Karpas-422 (cell line): ENCODE measurements around the gene NECAB2. TPM values are rescaled to one million over a fixed set of nuclear protein-coding genes. Genes with fewer than 3 reads are reported as not detected.

Experiments
- DNase-seq: peaks from one replicate; pipeline ENCODE4 v3.0.0-alpha.2; 2015
- H2AFZ ChIP-seq: fragments of 200-600 bp; sonication (generic); 2 replicates; pipeline ENCODE4 v1.6.1; 2014; ENCODE audit warnings: antibody characterized with exemption, low read length, mixed read lengths
- H3K27ac ChIP-seq: fragments of 200-600 bp; sonication (generic); 2 replicates; pipeline ENCODE4 v1.5.1; 2014; ENCODE audit warnings: mild to moderate bottlenecking, low read length, moderate library complexity
- H3K27me3 ChIP-seq: fragments of 200-600 bp; sonication (generic); 2 replicates; pipeline ENCODE4 v1.6.1; 2014; ENCODE audit warnings: low read length, mixed read lengths
- H3K36me3 ChIP-seq: fragments of 200-600 bp; sonication (generic); 2 replicates; pipeline ENCODE4 v1.6.1; 2014; ENCODE audit warnings: low read length, mixed read lengths; ENCODE audit not compliant: insufficient read depth
- H3K4me1 ChIP-seq: fragments of 200-600 bp; sonication (generic); 2 replicates; pipeline ENCODE4 v1.6.1; 2014; ENCODE audit warnings: mild to moderate bottlenecking, low read length, mixed read lengths
- H3K4me2 ChIP-seq: fragments of 200-600 bp; sonication (generic); 2 replicates; pipeline ENCODE4 v1.6.1; 2014; ENCODE audit warnings: low read length, low read depth, mild to moderate bottlenecking; ENCODE audit not compliant: poor library complexity, severe bottlenecking
- H3K4me3 ChIP-seq: fragments of 200-600 bp; sonication (generic); 2 replicates; pipeline ENCODE4 v1.5.1; 2014; ENCODE audit warnings: mild to moderate bottlenecking, antibody characterized with exemption, low read length, mixed read lengths
- H3K79me2 ChIP-seq: fragments of 200-600 bp; sonication (generic); 2 replicates; pipeline ENCODE4 v1.6.1; 2014; ENCODE audit warnings: mild to moderate bottlenecking, low read length, mixed read lengths
- H3K9ac ChIP-seq: fragments of 200-600 bp; sonication (generic); 2 replicates; pipeline ENCODE4 v1.6.0; 2014; ENCODE audit warnings: low read length
- H3K9me2 ChIP-seq: fragments of 200-600 bp; sonication (generic), shearing (Covaris generic); replicated peaks from 2 replicates; pipeline ENCODE4 v1.6.0; 2014; ENCODE audit warnings: mild to moderate bottlenecking, low read length, moderate library complexity; ENCODE audit not compliant: insufficient read depth
- H3K9me3 ChIP-seq: fragments of 300-700, 200-600 bp; sonication (generic); 2 replicates; pipeline ENCODE4 v1.6.1; 2014; ENCODE audit warnings: low read length, mixed read lengths
- H4K20me1 ChIP-seq: fragments of 200-600 bp; sonication (generic); 2 replicates; pipeline ENCODE4 v1.6.1; 2014; ENCODE audit warnings: mild to moderate bottlenecking, antibody characterized with exemption, low read length, low read depth; ENCODE audit not compliant: insufficient read depth
- total RNA-seq: library from RNA; depleted of rRNA; stranded (reverse); fragments of >200 nt; shearing (Covaris generic); gene quantifications from 2 replicates; pipeline ENCODE4 v1.2.3, GENCODE V29; 2014; ENCODE audit warnings: low replicate concordance

Gene NECAB2
- total RNA-seq, 1 experiment from 2014 or later, result not detected

GRCh38 chr16:83928341-83929055 lies 39.5 kb upstream of the NECAB2 start:
- no peaks in the 10 kb centered on the region for H3K36me3 ChIP-seq
- no peaks in the 10 kb centered on the region for H3K79me2 ChIP-seq
- no peaks in the 10 kb centered on the region for H3K27me3 ChIP-seq
- no peaks in the 10 kb centered on the region for H3K9me2 ChIP-seq
- H3K4me1 ChIP-seq, result no peaks in the 10 kb centered on the region
- H3K9ac ChIP-seq, result no peak overlapping the region
- H4K20me1 ChIP-seq, result no peaks in the 10 kb centered on the region; the same call in 1 of the 2 replicates
- no peaks in the 10 kb centered on the region for H3K9me3 ChIP-seq
- H3K4me3 ChIP-seq, result no peak overlapping the region
- no peak for DNase-seq
- H3K4me2 ChIP-seq, result no peak overlapping the region
- H2AFZ ChIP-seq, result no peak overlapping the region
- no peak overlapping the region for H3K27ac ChIP-seq

GRCh38 chr16:83929811-83930555 lies 38.1 kb upstream of the NECAB2 start:
- Histone ChIP-seq H3K9me2 (no peaks in the 10 kb centered on the region), H3K4me3 (no peak overlapping the region), H3K79me2 (no peaks in the 10 kb centered on the region), H3K9me3 (no peaks in the 10 kb centered on the region), H3K27me3 (no peaks in the 10 kb centered on the region), H3K4me2 (no peak overlapping the region), H3K27ac (no peak overlapping the region), H4K20me1 (no peaks in the 10 kb centered on the region; the same call in 1 of the 2 replicates), H3K4me1 (no peaks in the 10 kb centered on the region), H2AFZ (no peak overlapping the region), H3K36me3 (no peaks in the 10 kb centered on the region), H3K9ac (no peak overlapping the region)
- DNase-seq, result no peak

- H4K20me1 ChIP-seq, result no peaks in the 10 kb centered on the region; the same call in 1 of the 2 replicates
- no peak overlapping the region for H3K27ac ChIP-seq
- no peaks in the 10 kb centered on the region for H3K36me3 ChIP-seq
- H3K4me3 ChIP-seq, result no peak overlapping the region
- no peaks in the 10 kb centered on the region for H3K4me1 ChIP-seq
- no peaks in the 10 kb centered on the region for H3K9me2 ChIP-seq
- H3K79me2 ChIP-seq, result no peaks in the 10 kb centered on the region
- H3K4me2 ChIP-seq, result no peak overlapping the region
- H2AFZ ChIP-seq, result no peak overlapping the region
- H3K9ac ChIP-seq, result no peak overlapping the region
- DNase-seq, result no peak
- H3K27me3 ChIP-seq, result no peaks in the 10 kb centered on the region
- H3K9me3 ChIP-seq, result no peaks in the 10 kb centered on the region
These were observed 37.1 kb upstream of the NECAB2 start for GRCh38 chr16:83930730-83931500.

GRCh38 chr16:83931556-83931955 lies 36.5 kb upstream of the NECAB2 start:
- no peak overlapping the region for H2AFZ ChIP-seq
- H4K20me1 ChIP-seq, result no peaks in the 10 kb centered on the region; the same call in 1 of the 2 replicates
- H3K4me2 ChIP-seq, result no peak overlapping the region
- H3K36me3 ChIP-seq, result no peaks in the 10 kb centered on the region
- H3K27ac ChIP-seq, result no peak overlapping the region
- no peaks in the 10 kb centered on the region for H3K4me1 ChIP-seq
- no peaks in the 10 kb centered on the region for H3K27me3 ChIP-seq
- no peak for DNase-seq
- no peak overlapping the region for H3K4me3 ChIP-seq
- H3K9me2 ChIP-seq, result no peaks in the 10 kb centered on the region
- no peak overlapping the region for H3K9ac ChIP-seq
- H3K9me3 ChIP-seq, result no peaks in the 10 kb centered on the region
- no peaks in the 10 kb centered on the region for H3K79me2 ChIP-seq

- no peak overlapping the region for H3K27ac ChIP-seq
- no peak for DNase-seq
These were observed 35.7 kb upstream of the NECAB2 start for GRCh38 chr16:83932304-83932703.

GRCh38 chr16:83932955-83933673 lies 34.9 kb upstream of the NECAB2 start:
- Histone ChIP-seq H3K4me1 (no peaks in the 10 kb centered on the region), H3K4me3 (no peak overlapping the region)
- DNase-seq, result no peak

More at GRCh38 chr16:83932304-83932703, 35.7 kb upstream of the NECAB2 start:
- Histone ChIP-seq H3K36me3 (no peaks in the 10 kb centered on the region), H2AFZ (no peak overlapping the region), H3K9me2 (no peaks in the 10 kb centered on the region), H3K9ac (no peak overlapping the region), H3K9me3 (no peaks in the 10 kb centered on the region), H3K27me3 (no peaks in the 10 kb centered on the region), H3K4me3 (no peak overlapping the region), H3K4me2 (no peak overlapping the region), H3K4me1 (no peaks in the 10 kb centered on the region), H4K20me1 (no peaks in the 10 kb centered on the region), H3K79me2 (no peaks in the 10 kb centered on the region)

GRCh38 chr16:83933885-83934683 lies 34.0 kb upstream of the NECAB2 start:
- Histone ChIP-seq H3K4me2 (no peak overlapping the region), H2AFZ (no peak overlapping the region), H3K79me2 (no peaks in the 10 kb centered on the region), H3K36me3 (no peaks in the 10 kb centered on the region), H3K9me3 (no peaks in the 10 kb centered on the region), H3K9me2 (no peaks in the 10 kb centered on the region), H3K4me1 (no peaks in the 10 kb centered on the region), H3K27me3 (no peaks in the 10 kb centered on the region), H3K4me3 (no peak overlapping the region), H3K27ac (no peak overlapping the region), H3K9ac (no peak overlapping the region), H4K20me1 (no peaks in the 10 kb centered on the region)
- no peak for DNase-seq

More at GRCh38 chr16:83932955-83933673, 34.9 kb upstream of the NECAB2 start:
- Histone ChIP-seq H3K27ac (no peak overlapping the region), H2AFZ (no peak overlapping the region), H3K9me2 (no peaks in the 10 kb centered on the region), H3K27me3 (no peaks in the 10 kb centered on the region), H3K4me2 (no peak overlapping the region), H4K20me1 (no peaks in the 10 kb centered on the region), H3K9me3 (no peaks in the 10 kb centered on the region), H3K79me2 (no peaks in the 10 kb centered on the region), H3K9ac (no peak overlapping the region), H3K36me3 (no peaks in the 10 kb centered on the region)
